Subcutaneous adipose tissue (tissue), 4 donors: Measurements from ENCODE around the gene NDST4. TPM values are rescaled to one million over a fixed set of nuclear protein-coding genes. Genes with fewer than 3 reads are reported as not detected.

Experiments used
- CTCF ChIP-seq: fragments of 450-650 bp; IDR thresholded peaks from one replicate; pipeline ENCODE4 v1.5.1; 2016; ENCODE audit warnings: low read depth, mild to moderate bottlenecking, control low read depth, antibody characterized with exemption, moderate library complexity
- total RNA-seq, 4 donors: library from RNA; depleted of rRNA; stranded (reverse); fragments of >200 nt; gene quantifications; one replicate each; pipeline ENCODE4 v1.1.0, GENCODE V29; 2016

The NDST4 gene
- total RNA-seq, 4 donors from 2014 or later = 0.66 TPM; not detected in 3

GRCh38 chr4:114911111-114911510 is 202.3 kb downstream of the NDST4 start:
- TF ChIP-seq CTCF = no peak

- no peak for TF ChIP-seq CTCF
Measured at GRCh38 chr4:114907568-114907967, 205.9 kb downstream of the NDST4 start.

- TF ChIP-seq CTCF = no peak
Measured at GRCh38 chr4:114905017-114905416, 208.4 kb downstream of the NDST4 start.

GRCh38 chr4:114900934-114901333 is 212.5 kb downstream of the NDST4 start:
- TF ChIP-seq CTCF = no peak

- TF ChIP-seq CTCF = no peak
Measured at GRCh38 chr4:114890773-114891172, 222.6 kb downstream of the NDST4 start.

GRCh38 chr4:114886761-114887160 is 226.7 kb downstream of the NDST4 start:
- no peak for TF ChIP-seq CTCF

- no peak for TF ChIP-seq CTCF
Measured at GRCh38 chr4:114883641-114884040, 229.8 kb downstream of the NDST4 start.
